MCF 10A (cell line): Measurements from ENCODE around the gene NDUFB3. TPM values are rescaled to one million over a fixed set of nuclear protein-coding genes. Genes with fewer than 3 reads are reported as not detected.
"Not testable (repeated sequence)": the region's sequence is repeated elsewhere in the genome, so short reads cannot be mapped to it uniquely, and the experiment has no call there.

ENCODE experiments used
- Bru-seq: library from RNA; stranded (reverse); fragments of 400-500 nt; gene quantifications from one replicate; lab custom pipeline; 2021; lab: Mats Ljungman, UMichigan
- BruChase-seq, 2 experiments: library from RNA; stranded (reverse); fragments of 400-500 nt; gene quantifications; one replicate each; lab custom pipeline; 2021; lab: Mats Ljungman, UMichigan
- BruUV-seq: library from RNA; stranded (reverse); fragments of 400-500 nt; replicated peaks from 2 replicates; lab custom pipeline; 2021; lab: Mats Ljungman, UMichigan
- CTCF ChIA-PET: fragments of 300-600 bp; sonication (Branson Sonifier 250); formaldehyde crosslinking; extraction: SDS; loops from one replicate; lab custom pipeline; 2021; ENCODE audit warnings: antibody characterized with exemption, inconsistent platforms; lab: Yijun Ruan, JAX
- POLR2A ChIA-PET: fragments of 300-600, 350-650 bp; sonication (Branson Sonifier 250); formaldehyde crosslinking; extraction: SDS; loops from one replicate; lab custom pipeline; 2020; ENCODE audit warnings: antibody characterized with exemption, inconsistent platforms; lab: Yijun Ruan, JAX
- DNase-seq: peaks from one replicate; pipeline ENCODE4 v3.0.0-alpha.2; 2018; ENCODE audit not compliant: unreplicated experiment
- H3K27ac Mint-ChIP-seq: one replicate; pipeline ENCODE4 v1.8.0; 2022; ENCODE audit warnings: mild to moderate bottlenecking, low read depth, mixed read lengths; ENCODE audit not compliant: unreplicated experiment
- H3K27me3 Mint-ChIP-seq: one replicate; pipeline ENCODE4 v1.8.0; 2022; ENCODE audit warnings: mixed read lengths; ENCODE audit not compliant: insufficient read depth, unreplicated experiment
- H3K36me3 Mint-ChIP-seq: one replicate; pipeline ENCODE4 v1.8.0; 2022; ENCODE audit warnings: mild to moderate bottlenecking, moderate library complexity, mixed read lengths; ENCODE audit not compliant: insufficient read depth, unreplicated experiment
- H3K4me1 Mint-ChIP-seq: one replicate; pipeline ENCODE4 v1.8.0; 2022; ENCODE audit warnings: mixed read lengths; ENCODE audit not compliant: insufficient read depth, unreplicated experiment
- H3K4me3 Mint-ChIP-seq: one replicate; pipeline ENCODE4 v1.8.0; 2022; ENCODE audit warnings: mild to moderate bottlenecking, moderate library complexity, mixed read lengths; ENCODE audit not compliant: unreplicated experiment
- H3K9me3 Mint-ChIP-seq: one replicate; pipeline ENCODE4 v1.8.0; 2022; ENCODE audit warnings: mixed read lengths; ENCODE audit not compliant: unreplicated experiment
- CTCF ChIP-seq: fragments of 200-600 bp; IDR thresholded peaks from one replicate; pipeline ENCODE4 v1.8.0; 2022; ENCODE audit warnings: antibody characterized with exemption, mild to moderate bottlenecking; ENCODE audit not compliant: unreplicated experiment
- intact Hi-C: fragments of 100-400 bp; cut with micrococcal nuclease; formaldehyde crosslinking; loops from 2 replicates; pipeline ENCODE4 v1.14.1; 2022
- long read RNA-seq: library from polyadenylated mRNA; stranded (forward); transcript quantifications from one replicate; pipeline ENCODE4 v2.0.0, GENCODE V29; 2022
- total RNA-seq: library from RNA; stranded (reverse); gene quantifications from 2 replicates; pipeline ENCODE4 v1.2.3, GENCODE V29; 2022

Gene NDUFB3
- total RNA-seq (78.0 and 94.9 TPM in 2 replicates), Bru-seq, nascent RNA (percentile 68 among the genes with signal in this experiment), BruChase-seq, experiment 1, labeled RNA remaining after a 6-hour chase (percentile 75 among the genes with signal in this experiment), BruChase-seq, experiment 2, labeled RNA remaining after a 2-hour chase (percentile 63 among the genes with signal in this experiment)
- long read RNA-seq, transcript NDUFB3-201 (3 exons, 755 nt), result major isoform, 109 of 397 reads
- long read RNA-seq, partial matches to known transcripts, result 282 of 397 reads
- long read RNA-seq, other reads (novel, unspliced or antisense), result 1 of 397 reads

- BruUV-seq, result no TSS peak
- ChIA-PET CTCF (interaction anchor here (0.6 to 4.2 kb wide), 12 partner anchors 13 to 1133 kb away, joined by 3 to 38 read pairs (median 4); no protein-coding TSS in a partner anchor), POLR2A (interaction anchor here (0.7 to 7.8 kb wide), 31 partner anchors 8 to 358 kb away, joined by 3 to 175 read pairs (median 6); partner anchors contain the start of genes CFLAR, CLK1, NIF3L1 and ORC2)
- DNase-seq, result peak; percentile 93
- peak within 1 kb of the TSS; percentile 89 for H3K27ac Mint-ChIP-seq
- intact Hi-C loops, result loop anchor here (1.0 to 2.0 kb wide), 4 partner anchors 45 to 161 kb away; partner anchors contain the start of gene CFLAR
- no peak for TF ChIP-seq CTCF
- H3K9me3 Mint-ChIP-seq, result no peaks in the 10 kb centered on the region
- H3K27me3 Mint-ChIP-seq, result no peaks in the 10 kb centered on the region
- peaks cover 13% of the 10 kb centered on the region for H3K36me3 Mint-ChIP-seq
- peak within 1 kb of the TSS; percentile 81 for H3K4me3 Mint-ChIP-seq
- peaks cover 25% of the 10 kb centered on the region for H3K4me1 Mint-ChIP-seq
Measured at GRCh38 chr2:201071479-201072200, at the start of gene NDUFB3, which contains the start of gene HYCC2. TSS of gene NDUFB3 (plus strand) at chr2:201072001. CDS start at chr2:201078883, 6,882 bp downstream. TSS of gene HYCC2 (minus strand) at chr2:201071671. CDS start at chr2:201024009, 47,662 bp downstream.

- TF ChIP-seq CTCF, result no peak
- intact Hi-C loops, result no loop called here
- H3K9me3 Mint-ChIP-seq, result no peaks in the 10 kb centered on the region
- no peaks in the 10 kb centered on the region for H3K4me1 Mint-ChIP-seq
- no peak for DNase-seq
- ChIA-PET POLR2A (interaction anchor here (0.6 to 1.2 kb wide), 2 partner anchors 14 to 24 kb away, joined by 3 to 4 read pairs; no protein-coding TSS in a partner anchor), CTCF (no interaction called here)
- no peak overlapping the region for H3K27ac Mint-ChIP-seq
- BruUV-seq, result no TSS peak
- H3K27me3 Mint-ChIP-seq, result no peaks in the 10 kb centered on the region
- H3K4me3 Mint-ChIP-seq, result no peak overlapping the region
- H3K36me3 Mint-ChIP-seq, result peaks cover 19% of the 10 kb centered on the region
Measured at GRCh38 chr2:201024518-201024917, 47.3 kb upstream of the NDUFB3 start.

- H3K4me3 Mint-ChIP-seq, H3K9me3 Mint-ChIP-seq, POLR2A ChIA-PET, H3K27ac Mint-ChIP-seq, H3K4me1 Mint-ChIP-seq, H3K36me3 Mint-ChIP-seq, H3K27me3 Mint-ChIP-seq, DNase-seq, CTCF ChIA-PET, intact Hi-C loops, BruUV-seq: not testable (repeated sequence)
Measured at GRCh38 chr2:201034355-201034754, 37.4 kb upstream of the NDUFB3 start.

GRCh38 chr2:201038361-201038760 lies 33.4 kb upstream of the NDUFB3 start:
- intact Hi-C loops, H3K4me3 Mint-ChIP-seq, H3K27me3 Mint-ChIP-seq, H3K9me3 Mint-ChIP-seq, POLR2A ChIA-PET, H3K36me3 Mint-ChIP-seq, CTCF ChIA-PET, H3K4me1 Mint-ChIP-seq, DNase-seq, BruUV-seq, H3K27ac Mint-ChIP-seq: not testable (repeated sequence)
